Measurements from ENCODE around the gene KANK3.

Gene KANK3

DNA sequence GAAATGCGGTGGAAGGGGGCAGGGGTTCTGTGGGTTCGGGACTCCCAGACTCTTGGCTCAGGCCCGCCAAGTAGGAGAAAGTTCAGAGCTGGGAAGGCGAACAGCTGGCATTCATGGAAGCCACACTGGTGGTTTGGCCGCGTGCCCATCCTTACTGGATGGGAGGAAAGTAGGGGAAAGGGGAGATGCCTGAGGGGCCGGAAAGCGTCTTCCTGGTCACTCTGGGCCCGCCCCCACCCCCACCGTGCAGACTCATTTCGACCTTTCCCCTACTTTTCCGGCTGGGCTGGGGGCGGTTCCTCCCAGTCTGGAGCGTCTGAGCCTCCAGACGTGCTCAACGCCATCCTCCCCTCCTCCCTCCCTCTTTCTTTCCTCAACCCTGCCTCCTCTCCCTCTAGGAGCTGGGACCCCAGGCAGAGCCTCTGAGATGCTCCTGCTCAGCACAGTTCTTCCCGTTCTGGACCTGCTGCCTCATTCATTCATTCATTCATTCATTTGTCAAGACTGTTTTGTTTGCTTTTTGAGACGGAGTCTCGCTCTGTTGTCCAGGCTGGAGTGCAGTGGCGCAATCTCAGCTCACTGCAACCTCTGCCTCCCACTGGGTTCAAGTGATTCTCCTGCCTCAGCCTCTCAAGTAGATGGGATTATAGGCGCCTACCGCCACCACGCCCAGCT lies 24.4 kb upstream of the KANK3 start:
- no peaks in the 10 kb centered on the region for H3K9me3 ChIP-seq (replicated peaks; ENCODE audit: insufficient read depth, low read length)
- H3K4me3 ChIP-seq (ENCODE audit: low read length) = no peak overlapping the region
- H2AFZ ChIP-seq (ENCODE audit: low read length) = no peak overlapping the region
- H3K27ac ChIP-seq (ENCODE audit: low read length) = no peak overlapping the region
- no peak overlapping the region for H3K9ac ChIP-seq (ENCODE audit: low read length)
- no peak for DNase-seq
- TF ChIP-seq EZH2 (optimal IDR thresholded peaks at IDR 0.05; ENCODE audit: low read depth, low read length) (no peak), EZH2phosphoT487 (IDR thresholded peaks at IDR 0.05; ENCODE audit: low read length) (no peak)
- TF ChIP-seq, protein P1, sequence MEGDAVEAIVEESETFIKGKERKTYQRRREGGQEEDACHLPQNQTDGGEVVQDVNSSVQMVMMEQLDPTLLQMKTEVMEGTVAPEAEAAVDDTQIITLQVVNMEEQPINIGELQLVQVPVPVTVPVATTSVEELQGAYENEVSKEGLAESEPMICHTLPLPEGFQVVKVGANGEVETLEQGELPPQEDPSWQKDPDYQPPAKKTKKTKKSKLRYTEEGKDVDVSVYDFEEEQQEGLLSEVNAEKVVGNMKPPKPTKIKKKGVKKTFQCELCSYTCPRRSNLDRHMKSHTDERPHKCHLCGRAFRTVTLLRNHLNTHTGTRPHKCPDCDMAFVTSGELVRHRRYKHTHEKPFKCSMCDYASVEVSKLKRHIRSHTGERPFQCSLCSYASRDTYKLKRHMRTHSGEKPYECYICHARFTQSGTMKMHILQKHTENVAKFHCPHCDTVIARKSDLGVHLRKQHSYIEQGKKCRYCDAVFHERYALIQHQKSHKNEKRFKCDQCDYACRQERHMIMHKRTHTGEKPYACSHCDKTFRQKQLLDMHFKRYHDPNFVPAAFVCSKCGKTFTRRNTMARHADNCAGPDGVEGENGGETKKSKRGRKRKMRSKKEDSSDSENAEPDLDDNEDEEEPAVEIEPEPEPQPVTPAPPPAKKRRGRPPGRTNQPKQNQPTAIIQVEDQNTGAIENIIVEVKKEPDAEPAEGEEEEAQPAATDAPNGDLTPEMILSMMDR (IDR thresholded peaks at IDR 0.05; ENCODE audit: low read length) = no peak
- no peaks in the 10 kb centered on the region for H3F3A ChIP-seq (ENCODE audit: insufficient read depth, low read length)
- no peaks in the 10 kb centered on the region for H3K36me3 ChIP-seq (replicated peaks; ENCODE audit: insufficient read depth, low read length)
- no peaks in the 10 kb centered on the region for H3K9me2 ChIP-seq (replicated peaks; ENCODE audit: insufficient read depth, low read length)
- H3K4me1 ChIP-seq (ENCODE audit: low read length) = no peaks in the 10 kb centered on the region
- H3K79me2 ChIP-seq (ENCODE audit: low read length) = no peaks in the 10 kb centered on the region
- no peaks in the 10 kb centered on the region for H4K20me1 ChIP-seq (ENCODE audit: insufficient read depth, low read length)
- no peak overlapping the region for H3K4me2 ChIP-seq (ENCODE audit: low read depth, low read length)
- peaks cover 29% of the 10 kb centered on the region for H3K27me3 ChIP-seq (replicated peaks; ENCODE audit: insufficient read depth, low read length)

DNA sequence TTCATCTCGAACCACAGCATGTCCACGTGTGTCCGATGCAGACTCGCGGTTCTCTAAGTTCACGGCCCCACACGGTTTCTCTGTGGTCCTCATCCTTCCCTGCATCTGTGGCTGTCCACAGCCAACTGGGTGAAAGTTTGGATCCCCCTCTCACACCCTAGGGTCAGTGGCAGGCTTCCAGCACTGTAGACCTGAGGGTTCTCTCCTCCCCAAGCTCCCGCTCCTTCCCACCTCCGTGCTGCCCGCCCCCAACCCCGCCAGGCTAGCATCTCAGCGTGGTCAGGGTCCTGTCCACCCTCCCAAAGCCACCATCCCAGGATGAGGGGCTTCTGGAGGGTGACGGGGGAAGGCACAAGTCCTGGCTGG lies 23.9 kb upstream of the KANK3 start:
- DNase-seq = no peak
- Histone ChIP-seq H3F3A (ENCODE audit: insufficient read depth, low read length) (no peaks in the 10 kb centered on the region), H2AFZ (ENCODE audit: low read length) (no peak overlapping the region), H3K4me3 (ENCODE audit: low read length) (no peak overlapping the region), H3K9me2 (replicated peaks; ENCODE audit: insufficient read depth, low read length) (no peaks in the 10 kb centered on the region), H3K27ac (ENCODE audit: low read length) (no peak overlapping the region), H3K4me2 (ENCODE audit: low read depth, low read length) (no peak overlapping the region), H3K79me2 (ENCODE audit: low read length) (no peaks in the 10 kb centered on the region), H3K36me3 (replicated peaks; ENCODE audit: insufficient read depth, low read length) (no peaks in the 10 kb centered on the region), H3K9me3 (replicated peaks; ENCODE audit: insufficient read depth, low read length) (no peaks in the 10 kb centered on the region), H4K20me1 (ENCODE audit: insufficient read depth, low read length) (no peaks in the 10 kb centered on the region), H3K9ac (ENCODE audit: low read length) (no peak overlapping the region), H3K4me1 (ENCODE audit: low read length) (peaks cover 4% of the 10 kb centered on the region), H3K27me3 (replicated peaks; ENCODE audit: insufficient read depth, low read length) (peaks cover 34% of the 10 kb centered on the region)
- TF ChIP-seq, protein P1 (IDR thresholded peaks at IDR 0.05; ENCODE audit: low read length) = no peak
- TF ChIP-seq EZH2 (optimal IDR thresholded peaks at IDR 0.05; ENCODE audit: low read depth, low read length) (no peak), EZH2phosphoT487 (IDR thresholded peaks at IDR 0.05; ENCODE audit: low read length) (no peak)

- Histone ChIP-seq H3K79me2 (ENCODE audit: low read length) (no peaks in the 10 kb centered on the region), H3K27ac (ENCODE audit: low read length) (no peak overlapping the region), H3K4me1 (ENCODE audit: low read length) (peaks cover 8% of the 10 kb centered on the region), H3K9ac (ENCODE audit: low read length) (no peak overlapping the region), H3K4me2 (ENCODE audit: low read depth, low read length) (no peak overlapping the region), H3K9me2 (replicated peaks; ENCODE audit: insufficient read depth, low read length) (no peaks in the 10 kb centered on the region), H4K20me1 (ENCODE audit: insufficient read depth, low read length) (no peaks in the 10 kb centered on the region), H3K9me3 (replicated peaks; ENCODE audit: insufficient read depth, low read length) (no peaks in the 10 kb centered on the region), H3K36me3 (replicated peaks; ENCODE audit: insufficient read depth, low read length) (no peaks in the 10 kb centered on the region), H3K4me3 (ENCODE audit: low read length) (no peak overlapping the region), H3F3A (ENCODE audit: insufficient read depth, low read length) (no peaks in the 10 kb centered on the region), H2AFZ (ENCODE audit: low read length) (no peak overlapping the region), H3K27me3 (replicated peaks; ENCODE audit: insufficient read depth, low read length) (peaks cover 34% of the 10 kb centered on the region)
- TF ChIP-seq EZH2phosphoT487 (IDR thresholded peaks at IDR 0.05; ENCODE audit: low read length) (no peak), EZH2 (optimal IDR thresholded peaks at IDR 0.05; ENCODE audit: low read depth, low read length) (no peak)
- TF ChIP-seq, protein P1 (IDR thresholded peaks at IDR 0.05; ENCODE audit: low read length) = no peak
- no peak for DNase-seq
These were observed 23.1 kb upstream of the KANK3 start for GRCh38 chr19:8366121-8366581.

Data from MM.1S (cell line).